SU-DHL-6 (cell line): ENCODE data around the gene NKX6-2.

Source experiments
- H2AFZ ChIP-seq: fragments of 200-600 bp; sonication (generic); 2 replicates; pipeline ENCODE4 v1.6.1; 2014; ENCODE audit warnings: low read depth, mild to moderate bottlenecking, moderate library complexity, mixed read lengths, antibody characterized with exemption, low read length; ENCODE audit not compliant: severe bottlenecking
- H3F3A ChIP-seq: fragments of 200-600 bp; shearing (Covaris generic); 2 replicates; pipeline ENCODE4 v1.6.0; 2016; ENCODE audit warnings: antibody characterized with exemption, mild to moderate bottlenecking; ENCODE audit not compliant: insufficient read depth
- H3K27ac ChIP-seq: fragments of 200-600 bp; sonication (generic); 2 replicates; pipeline ENCODE4 v1.5.1; 2016; ENCODE audit warnings: low read depth, mild to moderate bottlenecking, low read length, moderate library complexity, mixed read lengths
- H3K27me3 ChIP-seq: fragments of 200-600 bp; sonication (generic), shearing (Covaris generic); 2 replicates; pipeline ENCODE4 v1.6.0; 2014; ENCODE audit warnings: mild to moderate bottlenecking, low read length
- H3K36me3 ChIP-seq: fragments of 200-600 bp; sonication (generic); 2 replicates; pipeline ENCODE4 v1.6.1; 2014; ENCODE audit warnings: mild to moderate bottlenecking, low read length, mixed read lengths
- H3K4me2 ChIP-seq: fragments of 300-600, 200-600 bp; shearing (Covaris generic), sonication (generic); 2 replicates; pipeline ENCODE4 v1.6.0; 2014; ENCODE audit warnings: low read length, low read depth, mild to moderate bottlenecking; ENCODE audit not compliant: poor library complexity, severe bottlenecking
- H3K4me3 ChIP-seq: fragments of 200-600 bp; sonication (generic); 2 replicates; pipeline ENCODE4 v1.5.1; 2014; ENCODE audit warnings: antibody characterized with exemption, low read length, mild to moderate bottlenecking, mixed read lengths; ENCODE audit not compliant: insufficient read depth, poor library complexity, severe bottlenecking
- H3K79me2 ChIP-seq: fragments of 200-600 bp; sonication (generic); 2 replicates; pipeline ENCODE4 v1.6.1; 2014; ENCODE audit warnings: mild to moderate bottlenecking, low read length, moderate library complexity; ENCODE audit not compliant: insufficient read depth
- H3K9ac ChIP-seq: fragments of 200-600 bp; sonication (generic); 2 replicates; pipeline ENCODE4 v1.7.0; 2014; ENCODE audit warnings: mild to moderate bottlenecking, low read length
- H3K9me2 ChIP-seq: fragments of 200-600 bp; sonication (generic); replicated peaks from 2 replicates; pipeline ENCODE4 v1.6.1; 2014; ENCODE audit warnings: low read length; ENCODE audit not compliant: insufficient read depth
- H3K9me3 ChIP-seq: fragments of 200-600 bp; sonication (generic); 2 replicates; pipeline ENCODE4 v1.6.1; 2014; ENCODE audit warnings: low read length, mixed read lengths; ENCODE audit not compliant: insufficient read depth
- H4K20me1 ChIP-seq: fragments of 200-600 bp; sonication (generic); 2 replicates; pipeline ENCODE4 v1.6.1; 2014; ENCODE audit warnings: low read depth, mild to moderate bottlenecking, antibody characterized with exemption, low read length, moderate library complexity, mixed read lengths
- CTCF ChIP-seq: fragments of 200-600 bp; sonication (generic); IDR thresholded peaks from one replicate; pipeline ENCODE4 v1.5.1; 2017; ENCODE audit warnings: antibody characterized with exemption, mild to moderate bottlenecking, low read length, moderate library complexity; ENCODE audit not compliant: insufficient read depth, poor library complexity, severe bottlenecking
- EZH2phosphoT487 ChIP-seq: fragments of 200-600 bp; sonication (generic), shearing (Covaris generic); conservative IDR thresholded peaks from 2 replicates; pipeline ENCODE4 v1.6.1; 2018; ENCODE audit warnings: mild to moderate bottlenecking, antibody characterized with exemption, low read length, moderate library complexity, mixed read lengths

The NKX6-2 gene

GRCh38 chr10:132755166-132755711 lies 30.7 kb downstream of the NKX6-2 start:
- Histone ChIP-seq H3K79me2 (no peaks in the 10 kb centered on the region), H3F3A (no peaks in the 10 kb centered on the region), H3K27ac (no peak overlapping the region), H3K36me3 (no peaks in the 10 kb centered on the region), H3K27me3 (no peaks in the 10 kb centered on the region), H3K4me2 (no peak overlapping the region), H3K9ac (no peak overlapping the region), H4K20me1 (no peaks in the 10 kb centered on the region), H3K9me3 (no peaks in the 10 kb centered on the region), H2AFZ (no peak overlapping the region), H3K9me2 (no peaks in the 10 kb centered on the region), H3K4me3 (no peak overlapping the region)
- TF ChIP-seq CTCF, result no peak
- no peak for TF ChIP-seq EZH2phosphoT487

GRCh38 chr10:132754071-132754470 lies 31.9 kb downstream of the NKX6-2 start:
- Histone ChIP-seq H3K9me2 (no peaks in the 10 kb centered on the region), H3K4me3 (no peak overlapping the region), H3K4me2 (no peak overlapping the region), H3K27me3 (no peaks in the 10 kb centered on the region), H2AFZ (no peak overlapping the region), H4K20me1 (no peaks in the 10 kb centered on the region), H3K36me3 (no peaks in the 10 kb centered on the region), H3K79me2 (no peaks in the 10 kb centered on the region), H3K9ac (no peak overlapping the region), H3F3A (no peaks in the 10 kb centered on the region), H3K27ac (no peak overlapping the region), H3K9me3 (no peaks in the 10 kb centered on the region)
- TF ChIP-seq EZH2phosphoT487 (no peak), CTCF (no peak)

- H3K9me3 ChIP-seq, result no peaks in the 10 kb centered on the region
- H3K79me2 ChIP-seq, result no peaks in the 10 kb centered on the region
- no peak overlapping the region for H3K4me2 ChIP-seq
- H3K9me2 ChIP-seq, result no peaks in the 10 kb centered on the region
- no peak overlapping the region for H3K27ac ChIP-seq
- H3K36me3 ChIP-seq, result no peaks in the 10 kb centered on the region
- TF ChIP-seq CTCF (no peak), EZH2phosphoT487 (no peak)
- H3K27me3 ChIP-seq, result no peaks in the 10 kb centered on the region
- no peak overlapping the region for H2AFZ ChIP-seq
- no peak overlapping the region for H3K9ac ChIP-seq
- H3F3A ChIP-seq, result no peaks in the 10 kb centered on the region
- H4K20me1 ChIP-seq, result no peaks in the 10 kb centered on the region
- H3K4me3 ChIP-seq, result no peak overlapping the region
Observed at GRCh38 chr10:132753596-132753995, 32.4 kb downstream of the NKX6-2 start.
